Lung microvascular endothelial cell (primary cell): ENCODE results near the gene METTL22. TPM values are rescaled to one million over a fixed set of nuclear protein-coding genes. Genes with fewer than 3 reads are reported as not detected.

Experiments used
- DNase-seq, 2 donors: peaks; one replicate each; pipeline versions ENCODE4 v3.0.0 to v3.0.0-alpha.2; 2010; ENCODE audit warnings: low read depth in 2 of 2
- total RNA-seq: library from RNA; depleted of rRNA; stranded (reverse); fragments of >200 nt; gene quantifications from 2 replicates; pipeline ENCODE4 v1.2.1, GENCODE V29; 2014

Gene METTL22
- total RNA-seq, 1 donor from 2014 or later = 10.7 TPM

- DNase-seq = no peak
Observed at GRCh38 chr16:8663192-8664089, 41.9 kb downstream of the METTL22 start.

- no peak for DNase-seq
Observed at GRCh38 chr16:8665529-8665928, 44.0 kb downstream of the METTL22 start.

DNA sequence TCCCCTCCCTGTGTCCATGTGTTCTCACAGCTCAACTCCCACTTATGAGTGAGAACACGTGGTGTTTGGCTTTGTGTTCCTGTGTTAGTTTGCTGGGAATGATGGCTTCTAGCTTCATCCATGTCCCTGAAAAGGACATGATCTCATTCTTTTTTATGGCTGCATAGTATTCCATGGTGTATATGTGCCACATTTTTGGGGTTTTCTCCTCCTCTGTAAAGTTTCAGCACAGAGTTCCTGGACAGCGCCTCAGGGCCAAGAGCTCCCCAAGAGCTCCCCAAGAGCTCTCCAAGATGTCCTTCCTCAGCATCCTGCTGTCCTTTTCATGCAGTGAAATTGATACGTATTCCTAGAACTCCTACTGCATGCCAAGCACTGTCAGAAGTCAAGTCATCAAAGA, 46.0 kb downstream of the METTL22 start:
- DNase-seq = no peak

DNA sequence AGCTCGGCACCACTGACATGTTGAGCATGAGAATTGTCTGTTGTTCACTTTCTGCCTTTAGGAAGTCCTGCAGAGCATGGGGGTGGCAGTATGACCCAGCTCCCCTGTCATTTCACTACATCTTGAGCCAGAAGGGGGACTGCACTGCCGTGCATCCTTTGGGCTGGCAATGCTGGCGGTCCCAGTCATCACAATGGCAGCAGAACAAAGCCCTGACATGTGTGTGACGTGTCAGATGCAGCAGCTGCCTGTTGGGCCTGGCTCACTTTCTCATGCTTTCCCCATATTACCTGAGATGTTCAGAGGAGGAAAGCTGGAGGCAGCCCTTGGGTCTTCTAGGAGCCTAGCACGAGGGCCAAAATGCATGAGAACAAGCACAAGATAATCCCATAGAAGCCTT, 46.6 kb downstream of the METTL22 start:
- DNase-seq = no peak

- no peak for DNase-seq
Observed at GRCh38 chr16:8669481-8669880, 48.0 kb downstream of the METTL22 start.

- DNase-seq = no peak
Observed at GRCh38 chr16:8670014-8670560, 48.6 kb downstream of the METTL22 start.

GRCh38 chr16:8673611-8674412, 52.3 kb downstream of the METTL22 start:
- DNase-seq = no peak

DNA sequence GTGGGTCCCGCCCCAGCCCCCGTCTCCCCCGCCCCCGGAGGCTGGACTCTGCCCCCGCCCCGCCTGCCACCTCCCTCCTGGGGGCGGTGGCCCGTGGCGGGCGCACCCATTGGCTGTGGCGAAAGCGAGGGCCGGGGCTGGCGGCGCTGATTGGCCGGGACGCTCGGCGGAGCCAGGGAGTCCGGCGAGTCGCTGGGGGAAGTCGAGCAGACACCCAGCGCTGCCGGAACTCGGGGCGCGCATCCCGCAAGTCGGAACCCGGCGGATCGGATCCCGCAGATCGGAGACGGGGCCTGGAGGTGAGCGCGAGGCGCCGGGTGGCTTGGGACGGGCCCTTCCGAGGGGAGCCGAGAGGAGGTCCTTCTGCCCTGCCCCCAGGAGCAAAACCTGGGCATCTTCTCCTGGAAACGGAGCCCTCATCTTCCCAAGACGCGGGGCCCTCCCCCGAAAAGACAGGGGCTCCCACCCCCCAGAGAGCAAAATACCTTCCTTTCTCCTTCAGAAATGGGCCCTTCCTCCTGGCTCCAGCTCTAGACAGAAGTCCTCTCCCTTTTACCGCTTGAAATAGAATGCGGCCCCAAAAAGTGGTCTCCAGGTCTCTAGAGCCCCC, 53.0 kb downstream of the METTL22 start, which contains the start of gene ABAT:
Gene ABAT, plus strand, starts transcription at position 205 of the 610 bp plus-strand sequence. CDS start 61,123 bp downstream, outside the sequence.
- DNase-seq = peak; percentile 79 to 84

DNA sequence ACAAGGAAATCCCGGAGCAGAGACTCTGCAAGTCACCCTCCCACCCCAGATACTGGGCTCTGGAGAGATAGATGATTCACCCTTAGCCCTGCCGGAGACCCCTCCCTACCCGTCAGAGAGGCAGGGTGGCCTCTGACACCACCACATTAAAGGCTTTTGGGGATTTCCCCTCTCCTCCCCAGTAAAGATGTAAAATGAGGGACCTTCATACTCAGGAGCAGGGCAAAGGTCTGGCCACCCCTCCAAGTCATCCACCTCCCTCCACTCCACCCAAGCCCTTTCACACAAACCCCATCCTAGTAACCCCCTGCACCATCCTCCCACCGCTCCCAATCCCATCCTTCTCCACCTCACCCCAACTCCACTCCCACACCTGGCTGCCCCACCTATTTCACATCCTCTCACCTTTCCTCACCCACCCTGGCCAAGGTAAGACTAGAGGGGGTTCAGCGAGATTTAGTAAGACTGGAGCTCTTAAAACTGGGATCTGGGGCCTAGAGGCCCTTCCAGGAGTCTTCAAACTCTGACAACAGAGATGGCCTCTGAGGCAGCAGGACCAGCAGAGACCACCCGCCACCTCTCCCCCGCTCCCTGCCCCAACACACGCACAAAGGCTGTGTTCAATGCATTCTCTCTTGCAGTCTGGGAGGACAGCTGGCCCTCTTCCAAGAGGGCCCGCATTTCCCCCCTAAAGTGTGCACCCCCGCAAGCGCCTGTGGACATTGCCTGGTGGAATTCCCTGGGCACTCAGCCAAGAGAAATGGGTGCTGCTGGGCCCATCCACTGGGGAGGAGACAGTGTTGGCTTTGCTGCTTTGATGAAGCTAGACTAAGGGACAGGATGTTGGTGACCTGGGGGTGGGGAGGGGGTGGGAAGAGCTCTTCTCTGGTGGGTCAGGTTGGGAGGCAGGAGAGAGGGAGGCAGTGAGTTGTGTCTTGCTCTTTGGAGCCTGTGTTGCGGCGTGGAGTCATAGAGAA, 54.0 kb downstream of the METTL22 start:
- DNase-seq = no peak

DNA sequence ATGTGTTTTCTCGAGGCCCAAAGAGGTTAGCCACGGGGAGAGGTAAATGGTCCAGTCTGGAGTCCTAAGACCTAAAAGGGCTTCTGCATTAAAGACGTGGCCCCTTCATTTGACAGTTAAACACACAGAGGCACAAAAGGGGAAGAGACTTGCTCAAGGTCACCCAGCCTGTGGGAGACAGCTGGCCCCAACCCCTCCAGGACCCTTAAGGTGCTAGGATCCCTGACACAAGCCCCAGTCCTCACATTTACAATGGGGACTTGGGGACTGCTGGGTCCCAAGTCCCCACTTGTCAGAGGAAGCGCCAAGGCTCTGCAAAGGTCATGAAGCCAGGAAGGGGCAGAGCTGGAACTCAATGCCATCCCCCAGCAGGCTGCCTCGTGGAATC, 54.7 kb downstream of the METTL22 start:
- DNase-seq = no peak

DNA sequence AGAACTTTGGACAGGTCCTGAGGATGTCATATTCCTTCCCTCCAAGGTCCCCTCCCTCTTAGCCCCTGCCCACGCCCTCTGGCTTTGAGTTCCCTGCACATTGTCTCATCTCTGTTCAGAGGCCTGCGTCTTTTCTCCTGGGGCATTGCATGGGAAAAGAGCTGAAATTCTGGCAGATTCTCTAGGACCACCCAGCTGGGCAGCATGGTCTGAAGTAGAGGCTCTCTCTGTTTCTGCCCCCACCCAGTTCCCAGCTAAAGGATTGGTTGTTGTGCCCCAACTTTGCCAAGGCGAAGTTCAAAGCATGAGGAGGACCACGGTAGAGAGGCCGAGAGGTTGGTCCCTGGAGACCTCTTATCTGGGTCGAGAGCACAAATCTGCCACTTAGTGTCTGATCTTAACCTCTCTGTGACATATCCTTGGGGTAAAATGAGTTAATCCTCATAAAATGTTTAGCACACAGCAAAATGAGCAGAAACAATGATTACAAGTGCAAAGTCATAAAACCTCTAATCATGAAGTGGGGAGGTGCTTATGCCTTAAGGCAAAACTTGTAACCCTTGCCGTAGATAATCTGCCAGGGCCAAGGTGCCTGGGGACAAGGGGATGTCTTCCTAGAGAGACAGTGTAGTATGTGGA, 55.4 kb downstream of the METTL22 start:
- no peak for DNase-seq

GRCh38 chr16:8677481-8677880, 56.0 kb downstream of the METTL22 start:
- no peak for DNase-seq

DNA sequence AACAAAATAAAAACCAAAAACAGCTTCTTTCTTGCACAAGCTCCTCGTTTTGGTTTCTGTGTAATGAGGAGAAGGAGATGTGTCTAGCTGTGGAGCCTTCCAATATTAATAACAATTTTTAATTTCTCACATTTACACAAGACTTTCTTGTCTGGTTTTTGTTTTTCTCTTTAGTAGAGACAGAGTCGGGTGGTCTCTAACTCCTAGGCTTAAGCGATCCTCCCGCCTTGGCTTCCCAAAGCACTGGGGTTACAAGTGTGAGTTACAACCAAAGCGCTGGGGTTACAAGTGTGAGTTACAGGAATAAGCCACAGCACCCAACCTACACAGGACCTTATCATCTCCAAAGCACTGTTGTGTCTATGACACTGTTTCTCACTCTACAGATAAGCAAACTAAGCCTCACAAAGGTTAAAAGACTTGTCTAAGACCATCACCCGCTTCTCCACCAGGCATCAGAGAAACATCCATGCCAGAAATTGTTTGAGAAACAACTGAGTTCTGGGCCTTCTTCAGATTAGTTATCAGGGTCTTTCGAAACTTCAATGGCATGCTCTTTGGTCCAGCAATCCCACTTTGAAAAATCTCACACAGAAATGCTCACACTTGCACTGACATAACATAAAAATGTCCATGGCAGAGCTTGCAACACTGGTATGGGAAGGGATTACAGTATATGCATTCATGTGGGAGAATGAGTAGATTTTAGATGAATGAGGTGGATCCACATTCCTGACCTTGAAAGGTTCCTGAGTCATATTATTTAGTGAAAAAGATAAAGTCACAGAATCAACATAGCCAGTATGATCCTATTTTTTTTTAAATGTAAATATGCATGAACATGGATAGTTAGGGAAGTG, 56.8 kb downstream of the METTL22 start:
- no peak for DNase-seq

- no peak for DNase-seq
Observed at GRCh38 chr16:8679151-8679550, 57.7 kb downstream of the METTL22 start.

DNA sequence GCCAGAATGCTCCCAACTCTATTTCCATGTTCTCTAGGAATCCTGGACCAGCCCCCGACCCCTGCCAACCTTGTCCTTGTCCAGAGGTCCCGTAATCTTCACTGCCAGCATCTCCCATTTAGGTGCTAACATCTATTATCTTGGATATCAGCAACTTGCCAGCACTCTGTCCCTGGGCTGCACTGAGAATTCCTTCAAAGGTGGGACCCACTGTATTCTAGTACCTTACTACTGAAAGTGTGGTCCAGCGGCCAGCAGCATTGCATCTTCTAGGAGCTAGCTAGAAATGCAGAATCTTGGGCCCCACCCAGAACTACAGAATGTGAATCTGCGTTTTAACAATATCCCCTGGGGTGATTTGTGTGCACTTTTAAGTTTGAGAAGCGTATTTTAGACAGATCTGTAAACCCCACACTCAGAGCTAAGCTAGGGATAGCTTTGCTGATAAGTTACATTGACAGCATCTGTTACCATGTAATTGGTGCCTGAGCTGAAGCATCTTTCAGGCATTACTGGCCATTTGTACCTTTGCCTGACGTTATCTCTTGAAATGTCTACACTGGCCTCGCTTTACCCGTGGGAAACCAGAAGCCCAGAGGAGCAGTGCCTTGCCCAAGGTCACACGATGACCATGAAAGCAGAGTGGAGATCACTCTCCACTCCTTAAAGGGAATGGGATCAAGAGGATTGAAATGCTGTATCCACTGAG, 61.2 kb downstream of the METTL22 start:
- no peak for DNase-seq

DNA sequence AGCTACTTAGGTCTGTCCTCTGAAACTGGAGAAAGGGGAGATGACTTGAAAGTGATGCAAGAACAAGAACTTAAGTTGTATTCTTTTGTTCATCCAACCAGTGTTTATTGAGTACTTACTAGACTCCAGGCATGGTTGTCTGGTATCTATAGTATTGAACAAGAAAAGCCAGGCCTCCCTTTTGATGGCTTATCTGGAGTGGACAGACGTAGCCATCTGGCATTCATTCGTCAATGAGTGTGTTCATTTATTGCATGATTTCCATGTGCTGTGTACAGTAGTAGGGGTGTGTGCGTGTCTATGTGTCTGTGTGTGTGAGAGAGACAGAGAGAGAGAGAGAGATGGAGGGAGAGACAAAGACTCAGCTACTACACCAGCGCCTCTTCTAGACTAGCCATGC, 62.1 kb downstream of the METTL22 start:
- DNase-seq = no peak

- DNase-seq = no peak
Observed at GRCh38 chr16:8685617-8686016, 64.1 kb downstream of the METTL22 start.

GRCh38 chr16:8686031-8686621, 64.6 kb downstream of the METTL22 start:
- DNase-seq = no peak
